ENCODE results near the gene ZNF341. TPM values are rescaled to one million over a fixed set of nuclear protein-coding genes. Genes with fewer than 3 reads are reported as not detected.

ZNF341 gene
- total and polyA plus RNA-seq, 9 of the 15 experiments (the other 6 are each of a cell fraction or from before 2014, with no cell fraction given): 0.08 to 2.6 (median 1.0) TPM

DNA sequence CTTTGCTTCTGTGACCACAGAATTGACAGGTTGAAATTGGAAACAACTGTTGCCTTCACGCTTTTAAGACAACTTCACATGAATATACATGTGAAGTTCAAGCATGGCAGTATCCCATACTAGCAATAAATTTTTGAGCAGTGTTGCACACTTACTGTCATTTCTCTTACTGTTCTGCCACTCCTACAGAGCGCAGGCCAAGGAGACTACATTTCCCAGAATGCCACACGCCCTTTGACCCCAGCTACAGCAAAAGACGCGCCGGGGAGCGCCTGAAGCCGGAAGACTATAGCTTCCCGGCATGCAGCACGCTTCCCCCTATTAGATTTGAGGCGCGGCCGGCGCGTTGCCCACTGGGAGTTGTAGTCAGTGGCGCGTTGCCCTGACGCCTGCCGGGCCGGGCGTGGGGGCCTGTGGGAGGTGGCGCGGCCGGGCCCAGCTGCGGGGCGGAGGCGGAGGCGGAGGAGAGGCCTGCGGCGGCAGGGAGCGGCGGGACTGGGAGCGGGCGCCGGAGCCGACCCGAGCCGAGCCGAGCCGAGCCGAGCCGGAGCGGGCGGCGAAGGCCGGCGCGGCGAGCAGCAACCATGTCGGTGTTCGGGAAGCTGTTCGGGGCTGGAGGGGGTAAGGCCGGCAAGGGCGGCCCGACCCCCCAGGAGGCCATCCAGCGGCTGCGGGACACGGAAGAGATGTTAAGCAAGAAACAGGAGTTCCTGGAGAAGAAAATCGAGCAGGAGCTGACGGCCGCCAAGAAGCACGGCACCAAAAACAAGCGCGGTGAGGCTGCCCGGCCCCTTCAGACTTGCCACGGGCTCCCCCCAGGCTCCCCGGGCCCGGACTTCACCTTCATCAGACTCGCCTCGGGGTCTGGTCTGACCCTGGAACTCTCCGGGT is 79.3 kb downstream of the ZNF341 start, which contains the start of gene CHMP4B (continued):
- TF ChIP-seq, protein P1, sequence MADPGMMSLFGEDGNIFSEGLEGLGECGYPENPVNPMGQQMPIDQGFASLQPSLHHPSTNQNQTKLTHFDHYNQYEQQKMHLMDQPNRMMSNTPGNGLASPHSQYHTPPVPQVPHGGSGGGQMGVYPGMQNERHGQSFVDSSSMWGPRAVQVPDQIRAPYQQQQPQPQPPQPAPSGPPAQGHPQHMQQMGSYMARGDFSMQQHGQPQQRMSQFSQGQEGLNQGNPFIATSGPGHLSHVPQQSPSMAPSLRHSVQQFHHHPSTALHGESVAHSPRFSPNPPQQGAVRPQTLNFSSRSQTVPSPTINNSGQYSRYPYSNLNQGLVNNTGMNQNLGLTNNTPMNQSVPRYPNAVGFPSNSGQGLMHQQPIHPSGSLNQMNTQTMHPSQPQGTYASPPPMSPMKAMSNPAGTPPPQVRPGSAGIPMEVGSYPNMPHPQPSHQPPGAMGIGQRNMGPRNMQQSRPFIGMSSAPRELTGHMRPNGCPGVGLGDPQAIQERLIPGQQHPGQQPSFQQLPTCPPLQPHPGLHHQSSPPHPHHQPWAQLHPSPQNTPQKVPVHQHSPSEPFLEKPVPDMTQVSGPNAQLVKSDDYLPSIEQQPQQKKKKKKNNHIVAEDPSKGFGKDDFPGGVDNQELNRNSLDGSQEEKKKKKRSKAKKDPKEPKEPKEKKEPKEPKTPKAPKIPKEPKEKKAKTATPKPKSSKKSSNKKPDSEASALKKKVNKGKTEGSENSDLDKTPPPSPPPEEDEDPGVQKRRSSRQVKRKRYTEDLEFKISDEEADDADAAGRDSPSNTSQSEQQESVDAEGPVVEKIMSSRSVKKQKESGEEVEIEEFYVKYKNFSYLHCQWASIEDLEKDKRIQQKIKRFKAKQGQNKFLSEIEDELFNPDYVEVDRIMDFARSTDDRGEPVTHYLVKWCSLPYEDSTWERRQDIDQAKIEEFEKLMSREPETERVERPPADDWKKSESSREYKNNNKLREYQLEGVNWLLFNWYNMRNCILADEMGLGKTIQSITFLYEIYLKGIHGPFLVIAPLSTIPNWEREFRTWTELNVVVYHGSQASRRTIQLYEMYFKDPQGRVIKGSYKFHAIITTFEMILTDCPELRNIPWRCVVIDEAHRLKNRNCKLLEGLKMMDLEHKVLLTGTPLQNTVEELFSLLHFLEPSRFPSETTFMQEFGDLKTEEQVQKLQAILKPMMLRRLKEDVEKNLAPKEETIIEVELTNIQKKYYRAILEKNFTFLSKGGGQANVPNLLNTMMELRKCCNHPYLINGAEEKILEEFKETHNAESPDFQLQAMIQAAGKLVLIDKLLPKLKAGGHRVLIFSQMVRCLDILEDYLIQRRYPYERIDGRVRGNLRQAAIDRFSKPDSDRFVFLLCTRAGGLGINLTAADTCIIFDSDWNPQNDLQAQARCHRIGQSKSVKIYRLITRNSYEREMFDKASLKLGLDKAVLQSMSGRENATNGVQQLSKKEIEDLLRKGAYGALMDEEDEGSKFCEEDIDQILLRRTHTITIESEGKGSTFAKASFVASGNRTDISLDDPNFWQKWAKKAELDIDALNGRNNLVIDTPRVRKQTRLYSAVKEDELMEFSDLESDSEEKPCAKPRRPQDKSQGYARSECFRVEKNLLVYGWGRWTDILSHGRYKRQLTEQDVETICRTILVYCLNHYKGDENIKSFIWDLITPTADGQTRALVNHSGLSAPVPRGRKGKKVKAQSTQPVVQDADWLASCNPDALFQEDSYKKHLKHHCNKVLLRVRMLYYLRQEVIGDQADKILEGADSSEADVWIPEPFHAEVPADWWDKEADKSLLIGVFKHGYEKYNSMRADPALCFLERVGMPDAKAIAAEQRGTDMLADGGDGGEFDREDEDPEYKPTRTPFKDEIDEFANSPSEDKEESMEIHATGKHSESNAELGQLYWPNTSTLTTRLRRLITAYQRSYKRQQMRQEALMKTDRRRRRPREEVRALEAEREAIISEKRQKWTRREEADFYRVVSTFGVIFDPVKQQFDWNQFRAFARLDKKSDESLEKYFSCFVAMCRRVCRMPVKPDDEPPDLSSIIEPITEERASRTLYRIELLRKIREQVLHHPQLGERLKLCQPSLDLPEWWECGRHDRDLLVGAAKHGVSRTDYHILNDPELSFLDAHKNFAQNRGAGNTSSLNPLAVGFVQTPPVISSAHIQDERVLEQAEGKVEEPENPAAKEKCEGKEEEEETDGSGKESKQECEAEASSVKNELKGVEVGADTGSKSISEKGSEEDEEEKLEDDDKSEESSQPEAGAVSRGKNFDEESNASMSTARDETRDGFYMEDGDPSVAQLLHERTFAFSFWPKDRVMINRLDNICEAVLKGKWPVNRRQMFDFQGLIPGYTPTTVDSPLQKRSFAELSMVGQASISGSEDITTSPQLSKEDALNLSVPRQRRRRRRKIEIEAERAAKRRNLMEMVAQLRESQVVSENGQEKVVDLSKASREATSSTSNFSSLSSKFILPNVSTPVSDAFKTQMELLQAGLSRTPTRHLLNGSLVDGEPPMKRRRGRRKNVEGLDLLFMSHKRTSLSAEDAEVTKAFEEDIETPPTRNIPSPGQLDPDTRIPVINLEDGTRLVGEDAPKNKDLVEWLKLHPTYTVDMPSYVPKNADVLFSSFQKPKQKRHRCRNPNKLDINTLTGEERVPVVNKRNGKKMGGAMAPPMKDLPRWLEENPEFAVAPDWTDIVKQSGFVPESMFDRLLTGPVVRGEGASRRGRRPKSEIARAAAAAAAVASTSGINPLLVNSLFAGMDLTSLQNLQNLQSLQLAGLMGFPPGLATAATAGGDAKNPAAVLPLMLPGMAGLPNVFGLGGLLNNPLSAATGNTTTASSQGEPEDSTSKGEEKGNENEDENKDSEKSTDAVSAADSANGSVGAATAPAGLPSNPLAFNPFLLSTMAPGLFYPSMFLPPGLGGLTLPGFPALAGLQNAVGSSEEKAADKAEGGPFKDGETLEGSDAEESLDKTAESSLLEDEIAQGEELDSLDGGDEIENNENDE (IDR thresholded peaks at IDR 0.05; ENCODE audit: low read depth, low read length): no peak
- TF ChIP-seq, protein P2, sequence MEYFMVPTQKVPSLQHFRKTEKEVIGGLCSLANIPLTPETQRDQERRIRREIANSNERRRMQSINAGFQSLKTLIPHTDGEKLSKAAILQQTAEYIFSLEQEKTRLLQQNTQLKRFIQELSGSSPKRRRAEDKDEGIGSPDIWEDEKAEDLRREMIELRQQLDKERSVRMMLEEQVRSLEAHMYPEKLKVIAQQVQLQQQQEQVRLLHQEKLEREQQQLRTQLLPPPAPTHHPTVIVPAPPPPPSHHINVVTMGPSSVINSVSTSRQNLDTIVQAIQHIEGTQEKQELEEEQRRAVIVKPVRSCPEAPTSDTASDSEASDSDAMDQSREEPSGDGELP (CRISPR knock-in tag; IDR thresholded peaks at IDR 0.05; ENCODE audit: borderline replicate concordance): peak; percentile 96
- TF ChIP-seq CAMTA2 (CRISPR knock-in tag; conservative IDR thresholded peaks at IDR 0.05) (no peak), FOXA1 (IDR thresholded peaks at IDR 0.05; ENCODE audit: borderline replicate concordance) (no peak), RBFOX2 (IDR thresholded peaks at IDR 0.05; ENCODE audit: low read depth, low read length) (peak; percentile 70), KLF10 (CRISPR knock-in tag; IDR thresholded peaks at IDR 0.05) (no peak), GABPB2 (CRISPR knock-in tag; conservative IDR thresholded peaks at IDR 0.05) (no peak), MCM2 (IDR thresholded peaks at IDR 0.05; ENCODE audit: low read depth) (no peak), ZNF583 (CRISPR knock-in tag; IDR thresholded peaks at IDR 0.05) (peak; percentile 80; the same call in 1 of the 2 replicates), DDX20 (tag; IDR thresholded peaks at IDR 0.05; ENCODE audit: low read depth) (no peak), ARID1B (IDR thresholded peaks at IDR 0.05) (no peak), NR2C2 (CRISPR knock-in tag; IDR thresholded peaks at IDR 0.05) (peak; percentile 100), NR2C2 (tag; IDR thresholded peaks at IDR 0.05) (peak; percentile 100)
- TF ChIP-seq, protein P3, sequence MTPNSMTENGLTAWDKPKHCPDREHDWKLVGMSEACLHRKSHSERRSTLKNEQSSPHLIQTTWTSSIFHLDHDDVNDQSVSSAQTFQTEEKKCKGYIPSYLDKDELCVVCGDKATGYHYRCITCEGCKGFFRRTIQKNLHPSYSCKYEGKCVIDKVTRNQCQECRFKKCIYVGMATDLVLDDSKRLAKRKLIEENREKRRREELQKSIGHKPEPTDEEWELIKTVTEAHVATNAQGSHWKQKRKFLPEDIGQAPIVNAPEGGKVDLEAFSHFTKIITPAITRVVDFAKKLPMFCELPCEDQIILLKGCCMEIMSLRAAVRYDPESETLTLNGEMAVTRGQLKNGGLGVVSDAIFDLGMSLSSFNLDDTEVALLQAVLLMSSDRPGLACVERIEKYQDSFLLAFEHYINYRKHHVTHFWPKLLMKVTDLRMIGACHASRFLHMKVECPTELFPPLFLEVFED (CRISPR knock-in tag; conservative IDR thresholded peaks at IDR 0.05): no peak

Data from K562 (cell line).